ENCODE data around the gene IREB2.
"Not testable (repeated sequence)": the region's sequence is repeated elsewhere in the genome, so short reads cannot be mapped to it uniquely, and the experiment has no call there.

Gene IREB2

DNA sequence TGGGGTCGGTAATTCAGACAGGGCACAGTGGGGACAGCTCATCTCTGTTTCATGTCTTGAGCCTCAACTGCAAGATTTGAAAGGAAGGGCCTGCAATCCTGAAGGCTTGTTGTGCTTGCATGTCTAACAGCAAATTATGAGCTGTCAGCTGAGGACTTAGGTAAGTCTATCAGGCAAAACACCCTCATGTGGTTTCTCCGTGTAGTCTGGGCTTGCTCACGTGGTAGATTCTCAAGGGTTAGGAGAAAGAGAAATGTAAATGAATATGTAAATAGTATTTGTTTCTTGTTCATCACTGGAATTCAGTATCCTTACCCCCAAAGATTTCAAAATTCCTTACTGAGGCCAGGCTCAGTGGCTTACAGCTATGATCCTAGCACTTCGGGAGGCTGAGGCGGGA is 39.3 kb downstream of the IREB2 start:
- DNase-seq (ENCODE audit: low read depth in 2 of 2): no peak

DNA sequence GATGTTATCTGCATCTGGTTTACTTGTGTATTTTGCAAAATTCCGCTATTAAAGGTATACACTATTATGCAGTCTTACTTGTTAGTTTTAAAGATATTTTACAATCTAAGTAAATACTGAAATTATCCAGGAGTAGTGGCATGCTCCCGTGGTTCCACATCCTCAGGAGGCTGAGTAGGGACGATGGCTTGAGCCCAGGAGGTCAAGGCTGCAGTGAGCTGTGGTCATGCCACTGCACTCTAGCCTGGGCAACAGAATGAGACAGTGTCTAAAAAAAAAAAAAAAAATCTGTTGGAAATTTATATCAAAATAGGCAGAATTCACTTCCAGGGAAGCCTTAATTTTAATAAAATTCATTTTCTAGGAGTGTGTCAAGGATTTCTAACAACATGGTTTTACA is 41.6 kb downstream of the IREB2 start:
- DNase-seq (ENCODE audit: low read depth in 2 of 2): no peak

DNA sequence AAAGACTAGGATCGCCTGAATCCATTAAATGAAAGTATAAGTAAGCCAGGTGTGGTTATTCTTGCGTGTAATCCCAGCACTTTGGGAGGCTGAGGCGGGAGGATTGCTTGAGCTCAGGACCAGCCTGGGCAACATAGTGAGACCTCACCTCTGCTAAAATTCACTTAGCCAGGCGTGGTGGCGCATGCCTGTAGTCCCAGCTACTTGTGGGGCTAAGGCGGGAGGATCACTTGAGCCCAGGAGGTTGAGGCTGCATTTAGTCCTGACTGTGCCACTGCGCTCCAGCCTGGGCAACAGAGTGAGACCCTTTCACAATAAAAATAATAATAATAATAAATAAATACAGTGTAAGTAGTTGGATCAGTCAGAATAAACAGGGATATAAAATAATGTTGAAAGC is 43.9 kb downstream of the IREB2 start:
- no peak for DNase-seq (ENCODE audit: low read depth in 2 of 2)

DNA sequence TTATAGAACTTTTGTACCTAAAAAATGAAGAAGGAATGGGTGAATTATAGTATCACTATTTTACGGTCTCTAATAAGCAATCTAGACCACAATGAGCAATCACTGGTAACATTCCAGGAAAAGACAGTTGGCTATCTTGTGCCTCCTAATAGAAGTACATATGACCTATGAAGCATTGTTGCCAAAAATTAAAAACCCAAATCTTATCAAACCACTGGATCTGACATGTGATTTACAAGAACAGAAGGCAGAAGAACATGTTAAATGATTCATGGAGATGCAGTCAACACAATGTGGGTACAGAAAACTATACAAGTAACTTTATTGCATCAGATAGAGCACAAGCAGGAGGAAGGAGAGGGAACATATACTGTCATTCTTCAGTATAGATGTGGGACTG is 54.9 kb downstream of the IREB2 start:
- no peak for DNase-seq (ENCODE audit: low read depth in 2 of 2)

DNA sequence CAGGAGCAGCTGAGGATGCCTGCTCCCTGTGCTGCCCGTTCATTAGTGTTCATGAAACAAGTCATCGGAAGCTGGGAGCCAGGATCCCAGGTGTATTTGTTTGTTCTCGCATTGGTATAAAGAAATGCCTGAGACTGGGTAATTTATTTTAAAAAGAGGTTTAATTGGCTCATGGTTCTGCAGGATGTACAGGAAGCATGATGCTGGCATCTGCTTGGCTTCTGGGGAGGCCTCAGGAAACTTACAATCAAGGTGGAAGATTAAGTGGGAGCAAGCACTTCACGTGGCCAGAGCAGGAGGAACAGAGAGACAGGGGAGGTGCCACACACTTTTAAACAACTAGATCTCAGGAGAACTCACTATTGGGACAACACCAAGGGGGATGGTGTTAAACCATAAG is 63.8 kb downstream of the IREB2 start:
- no peak for DNase-seq (ENCODE audit: low read depth in 2 of 2)

DNA sequence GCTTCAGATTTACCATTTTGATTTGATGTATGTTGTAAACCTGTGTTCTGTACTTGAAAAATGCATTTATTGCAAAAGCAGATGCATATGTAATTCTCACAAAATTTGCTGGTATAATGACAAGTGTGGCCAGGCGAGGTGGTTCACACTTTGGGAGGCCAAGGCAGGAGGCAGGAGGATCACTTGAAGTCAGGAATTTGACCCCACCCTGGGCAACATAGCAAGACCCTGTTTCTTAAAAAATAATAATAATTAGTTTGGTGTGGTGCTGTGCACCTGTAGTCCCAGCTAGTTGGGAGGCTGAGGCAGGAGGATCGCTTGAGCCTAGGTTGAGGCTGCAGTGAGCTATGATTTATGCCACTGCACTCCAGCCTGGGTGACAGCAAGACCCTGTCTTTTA is 64.6 kb downstream of the IREB2 start:
- DNase-seq (ENCODE audit: low read depth in 2 of 2): no peak

DNA sequence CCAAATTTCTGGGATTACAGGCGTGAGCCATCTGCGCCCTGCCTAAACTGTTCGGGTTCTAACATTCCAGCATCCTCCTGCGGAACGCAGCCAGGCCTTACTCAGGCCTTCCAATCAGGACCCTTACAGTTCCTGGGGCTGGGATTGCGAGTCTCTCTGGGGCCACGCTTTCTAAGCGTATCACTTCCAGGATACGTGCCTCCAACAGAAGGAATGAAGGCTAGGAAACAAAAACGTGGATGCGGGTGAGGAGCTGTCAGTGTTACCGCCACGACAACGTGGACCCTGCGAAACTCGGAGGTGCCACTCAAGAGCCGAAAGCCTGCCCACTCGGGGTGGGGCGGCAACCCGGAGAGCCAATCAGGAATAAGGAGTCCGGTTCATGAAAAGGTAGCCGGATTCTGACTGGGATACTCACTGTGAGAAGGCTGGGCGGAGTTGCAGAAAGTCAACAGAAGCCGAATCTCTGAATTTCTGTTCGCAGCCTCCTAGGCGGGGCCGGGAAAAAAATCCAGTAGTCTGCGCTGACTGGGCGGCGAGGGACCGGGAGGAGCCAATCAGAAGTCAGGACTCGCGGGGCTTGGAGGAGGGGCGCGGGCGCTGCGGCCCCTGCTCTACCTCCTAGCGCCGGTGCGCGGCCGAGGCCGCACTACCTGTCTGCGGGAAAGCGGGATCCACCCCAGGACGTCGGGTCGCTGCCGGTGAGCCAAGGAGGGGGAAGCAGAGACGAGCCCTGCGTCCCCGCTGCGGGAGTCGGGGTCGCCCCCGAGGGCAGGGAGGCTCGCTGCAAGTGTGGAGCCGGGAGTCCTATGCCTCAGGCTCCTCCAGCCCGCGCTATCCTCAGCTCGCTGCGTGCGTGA is 69.2 kb downstream of the IREB2 start, which contains the start of gene HYKK:
Gene HYKK (plus strand): TSS at position 607 of the 860 bp plus-strand sequence. CDS start 5,512 bp downstream, outside the sequence.
- DNase-seq (ENCODE audit: low read depth in 2 of 2): peak; percentile 56 to 69

DNA sequence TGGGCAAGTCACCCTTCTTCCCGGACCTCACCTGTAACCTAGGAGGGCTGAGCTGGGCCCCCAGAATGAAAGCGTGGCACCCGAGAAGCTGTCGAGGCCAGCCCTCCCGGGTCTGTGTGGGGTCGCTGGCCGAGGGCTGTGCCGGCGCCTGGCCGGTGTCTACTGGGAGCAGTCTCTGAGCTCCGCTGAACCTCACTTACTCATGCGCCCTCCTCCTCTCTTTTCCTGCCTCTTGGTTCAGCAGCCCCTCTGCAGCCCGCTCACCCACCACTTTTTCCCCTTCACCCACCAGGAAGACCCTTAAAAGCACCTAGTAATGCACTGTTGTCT is 69.8 kb downstream of the IREB2 start:
- no peak for DNase-seq (ENCODE audit: low read depth in 2 of 2)

DNA sequence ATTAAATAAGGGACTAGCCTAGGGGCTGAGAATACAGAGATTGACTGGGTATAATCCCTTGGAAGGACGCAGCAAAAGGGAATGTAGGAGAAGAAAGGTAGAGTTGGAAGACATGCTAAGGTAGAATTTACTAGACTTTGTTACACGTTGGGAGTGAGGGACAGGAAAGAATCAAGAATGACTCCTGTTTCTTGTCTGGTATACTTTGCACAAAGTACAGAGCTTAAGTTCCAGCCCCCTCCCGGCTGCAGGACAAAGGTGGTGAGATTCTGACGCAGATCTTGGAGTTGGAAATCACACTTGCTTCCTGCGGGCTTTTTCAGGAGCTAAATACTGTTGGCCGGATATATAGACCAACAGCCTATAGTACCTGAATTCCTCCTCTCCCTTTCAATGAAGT is 70.3 kb downstream of the IREB2 start:
- no peak for DNase-seq (ENCODE audit: low read depth in 2 of 2)

DNA sequence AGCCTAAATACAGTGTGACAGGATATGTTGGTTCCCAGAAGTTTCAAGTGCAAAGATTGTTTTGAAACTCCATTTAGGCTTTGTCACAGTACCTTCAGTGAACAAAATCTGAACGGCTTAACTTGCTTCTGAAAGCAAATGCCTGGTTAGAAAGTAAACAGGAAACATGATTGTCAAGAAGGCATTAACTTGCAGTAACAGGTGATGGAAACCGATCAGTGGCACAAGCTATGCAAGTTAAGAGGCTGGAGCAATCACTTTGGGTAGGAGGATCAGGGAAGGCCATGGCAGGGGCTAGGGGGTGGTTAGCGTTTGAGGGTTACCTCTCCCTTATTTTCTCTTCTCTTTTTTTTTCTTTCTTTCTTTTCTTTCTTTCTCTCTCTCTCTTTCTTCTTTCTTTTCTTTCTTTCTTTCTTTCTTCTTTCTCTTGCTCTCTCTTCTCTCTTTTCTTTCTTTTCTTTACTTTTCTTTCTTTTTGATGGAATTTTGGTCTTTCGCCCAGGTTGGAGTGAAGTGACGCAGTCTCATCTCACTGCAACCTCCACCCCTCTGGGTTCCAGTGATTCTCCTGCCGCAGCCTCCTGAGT is 71.8 kb downstream of the IREB2 start:
- DNase-seq (ENCODE audit: low read depth in 2 of 2): no peak

DNA sequence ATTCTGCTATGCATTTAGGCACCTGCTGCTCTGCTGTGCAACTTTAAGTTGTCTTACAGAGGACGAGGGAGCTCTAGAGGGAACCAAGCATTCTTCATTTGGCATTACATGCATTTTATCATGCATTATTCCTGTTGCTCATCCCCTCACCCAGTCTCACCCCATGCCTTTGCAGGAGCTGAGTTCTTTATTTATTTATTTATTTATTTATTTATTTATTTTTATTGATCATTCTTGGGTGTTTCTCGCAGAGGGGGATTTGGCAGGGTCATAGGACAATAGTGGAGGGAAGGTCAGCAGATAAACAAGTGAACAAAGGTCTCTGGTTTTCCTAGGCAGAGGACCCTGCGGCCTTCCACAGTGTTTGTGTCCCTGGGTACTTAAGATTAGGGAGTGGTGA is 82.0 kb downstream of the IREB2 start:
- not testable (repeated sequence) for DNase-seq (ENCODE audit: low read depth in 2 of 2)

DNA sequence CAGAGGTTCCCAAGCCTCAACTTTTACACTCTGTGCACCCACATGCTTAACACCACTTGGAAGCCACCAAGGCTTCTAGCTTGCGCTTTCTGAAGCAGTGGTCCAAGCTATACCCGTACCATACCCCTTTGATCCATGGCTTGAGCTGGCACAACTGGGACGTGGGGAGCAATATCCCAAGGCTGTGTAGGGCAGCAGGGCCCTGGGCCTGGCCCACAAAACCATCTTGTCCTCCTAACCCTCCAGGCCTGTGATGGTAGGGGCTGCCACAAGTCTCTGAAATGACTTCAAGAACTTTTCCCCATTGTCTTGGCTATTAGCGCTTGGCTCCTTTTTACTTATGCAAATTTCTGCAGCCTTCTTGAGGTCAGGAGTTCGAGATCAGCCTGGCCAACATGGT is 86.2 kb downstream of the IREB2 start:
- no peak for DNase-seq (ENCODE audit: low read depth in 2 of 2)

DNA sequence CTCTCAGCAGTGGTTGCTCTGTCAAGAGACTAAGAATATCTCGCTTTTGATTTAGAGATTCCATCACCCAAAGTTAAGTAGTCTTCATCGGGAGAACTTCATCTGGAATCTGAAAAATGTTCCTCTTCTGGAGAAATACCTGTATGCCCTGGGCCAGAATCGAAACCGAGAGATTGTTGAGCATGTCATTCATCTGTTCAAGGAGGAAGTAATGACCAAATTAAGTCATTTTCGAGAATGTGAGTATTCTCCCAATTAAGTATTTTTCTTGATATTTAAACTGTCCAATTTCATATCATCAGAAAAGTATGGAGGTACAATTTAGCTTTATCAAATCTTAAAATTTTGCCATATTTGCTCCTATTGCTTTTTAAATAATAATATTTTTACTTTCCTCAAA is 89.3 kb downstream of the IREB2 start:
- DNase-seq (ENCODE audit: low read depth in 2 of 2): no peak

DNA sequence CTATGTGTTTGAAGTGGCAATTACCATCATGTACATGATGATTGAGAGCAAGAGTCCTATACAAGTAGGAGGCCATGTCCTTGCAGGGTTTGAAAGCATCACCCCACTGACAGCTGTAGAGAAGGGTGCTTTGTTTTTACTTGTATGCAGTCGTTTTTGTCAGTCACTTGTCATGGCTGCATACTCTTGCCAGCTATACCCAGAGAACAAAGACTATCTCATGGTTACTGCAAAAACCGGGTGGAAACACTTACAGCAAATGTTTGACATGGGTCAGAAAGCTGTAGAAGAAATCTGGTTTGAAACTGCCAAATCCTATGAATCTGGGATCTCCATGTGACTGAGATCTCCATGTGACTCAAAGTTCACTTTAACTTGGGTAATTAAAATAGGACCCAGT is 95.3 kb downstream of the IREB2 start:
- DNase-seq (ENCODE audit: low read depth in 2 of 2): no peak

DNA sequence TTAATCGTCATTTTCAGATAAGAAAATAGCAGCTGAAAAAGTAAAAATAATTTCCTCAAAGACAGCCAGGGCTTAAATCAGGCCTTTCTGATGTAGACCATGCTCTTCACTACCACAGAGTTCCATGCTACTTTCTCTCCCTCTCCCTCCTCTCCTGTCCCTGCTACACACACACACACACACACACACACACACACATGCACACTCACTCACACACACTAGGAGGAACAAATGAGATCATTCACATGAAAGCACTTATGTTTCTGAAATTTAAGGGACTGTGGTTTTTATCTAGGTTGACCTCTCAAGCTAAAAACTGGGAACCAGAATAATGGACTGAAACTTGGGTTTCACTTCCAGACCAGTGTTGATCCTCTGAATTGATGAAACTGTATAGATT is 98.1 kb downstream of the IREB2 start:
- DNase-seq (ENCODE audit: low read depth in 2 of 2): no peak

DNA sequence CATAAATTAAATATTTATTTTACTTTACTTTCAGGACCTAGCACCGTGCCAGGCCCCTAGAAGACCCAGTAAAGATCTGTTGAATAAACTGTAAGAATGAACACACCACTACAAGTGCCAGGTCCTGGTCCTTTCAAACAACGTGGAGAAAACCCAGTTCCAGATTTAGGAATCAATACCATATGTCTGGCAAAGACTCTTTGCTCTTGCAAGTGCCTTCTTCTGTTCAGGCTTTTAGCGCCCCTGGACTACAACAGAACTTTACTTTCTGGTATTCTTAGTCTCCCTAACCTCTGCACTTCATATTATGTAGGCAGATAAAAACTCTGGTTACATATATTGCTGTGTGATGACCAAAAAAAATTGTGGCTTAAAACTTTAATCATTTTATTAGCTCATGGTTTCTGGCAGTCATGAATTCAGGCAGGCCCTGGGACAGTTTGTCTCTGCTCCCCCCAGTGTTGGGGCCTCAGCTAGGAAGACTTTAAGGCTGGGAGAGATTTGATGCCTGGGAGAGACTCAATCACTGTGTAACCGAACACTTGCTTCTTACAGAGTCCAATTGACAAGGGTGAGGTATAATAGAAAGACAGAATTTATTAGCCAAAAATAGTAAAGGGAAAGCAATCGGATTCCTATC is 99.4 kb downstream of the IREB2 start:
- DNase-seq (ENCODE audit: low read depth in 2 of 2): no peak

DNA sequence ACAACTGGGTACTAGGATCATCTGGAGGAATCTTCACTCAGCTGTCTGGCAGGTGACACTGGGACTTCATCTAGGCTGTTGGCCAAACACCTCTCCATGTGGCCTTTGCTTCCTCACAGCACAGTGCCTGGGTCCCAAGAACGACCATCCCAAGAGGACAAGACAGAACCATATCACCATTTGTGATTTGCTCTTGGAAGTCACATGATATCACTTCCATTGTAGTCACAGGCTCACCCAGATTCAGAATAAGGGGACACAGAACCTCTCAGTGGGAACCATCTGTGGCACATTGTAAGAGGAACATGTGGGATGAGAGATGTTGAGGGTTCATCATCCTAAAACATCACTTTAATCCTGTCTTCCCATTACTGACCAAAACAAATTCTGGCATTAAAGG is 100.3 kb downstream of the IREB2 start:
- no peak for DNase-seq (ENCODE audit: low read depth in 2 of 2)

DNA sequence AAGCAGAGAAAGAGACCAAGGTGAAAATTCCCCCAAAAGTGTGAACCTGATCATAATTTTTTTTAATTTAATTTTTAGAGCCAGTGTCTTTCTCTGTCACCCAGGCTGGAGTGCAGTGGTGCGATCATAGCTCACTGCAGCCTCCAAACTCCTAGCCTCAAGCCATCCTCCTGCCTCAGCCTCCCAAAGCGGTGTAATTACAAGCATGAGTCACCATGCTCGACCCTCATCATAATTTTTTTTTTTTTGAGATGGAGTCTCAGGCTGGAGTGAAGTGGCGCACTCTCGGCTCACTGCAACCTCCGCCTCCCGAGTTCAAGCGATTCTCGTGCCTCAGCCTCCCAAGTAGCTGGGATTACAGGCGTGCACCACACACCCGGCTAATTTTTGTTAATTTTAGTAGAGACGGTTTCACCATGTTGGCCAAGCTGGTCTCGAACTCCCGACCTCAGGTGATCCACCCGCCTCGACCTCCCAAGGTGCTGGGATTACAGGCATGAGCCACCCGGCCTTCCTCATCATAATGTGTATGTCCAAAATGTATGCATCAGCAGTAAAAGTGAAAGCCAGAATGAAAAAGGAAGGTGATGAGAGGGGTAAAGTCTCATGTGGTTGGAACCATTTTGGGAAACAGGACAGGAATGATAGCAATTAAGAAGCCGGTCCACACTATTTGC is 101.6 kb downstream of the IREB2 start:
- DNase-seq (ENCODE audit: low read depth in 2 of 2): not testable (repeated sequence)

DNA sequence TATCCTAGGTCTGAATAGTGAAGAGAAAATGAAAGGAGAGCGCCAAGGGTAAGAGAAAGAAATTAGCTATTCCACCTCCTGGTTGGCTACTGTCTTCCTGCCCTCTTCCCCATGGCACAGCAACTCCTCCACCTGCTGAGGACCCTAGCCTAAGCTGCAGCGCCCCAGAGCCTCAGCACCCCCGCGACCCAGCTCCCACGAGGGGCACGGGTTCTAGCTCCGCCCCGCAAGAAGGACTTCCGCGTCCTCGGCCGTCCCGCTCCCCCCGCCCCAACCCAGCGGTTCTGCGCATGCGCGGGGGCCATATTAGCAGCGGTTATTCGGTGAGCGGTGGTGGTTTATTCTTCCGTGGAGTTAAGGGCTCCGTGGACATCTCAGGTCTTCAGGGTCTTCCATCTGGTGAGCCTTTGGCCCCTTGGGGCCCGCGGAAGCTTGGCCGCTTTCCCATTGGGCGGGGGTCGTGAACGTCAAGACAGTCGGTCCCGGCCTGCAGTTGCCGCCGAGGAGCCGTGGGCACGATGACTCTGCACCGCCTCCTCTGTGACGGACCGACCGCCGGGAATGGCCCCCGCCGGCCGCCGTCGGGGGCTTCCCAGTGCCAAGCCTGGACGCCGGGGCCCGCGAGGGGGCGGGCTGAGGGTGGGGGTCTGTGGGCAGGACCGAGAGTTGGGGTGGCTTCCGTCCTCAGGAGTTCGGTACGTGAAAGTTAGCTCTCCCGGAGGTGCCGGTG is 102.3 kb downstream of the IREB2 start, which contains the start of gene PSMA4:
Gene PSMA4 (plus strand): TSS at position 304 of the 730 bp plus-strand sequence. CDS start 1,484 bp downstream, outside the sequence.
- DNase-seq (ENCODE audit: low read depth in 2 of 2): peak; percentile 92

DNA sequence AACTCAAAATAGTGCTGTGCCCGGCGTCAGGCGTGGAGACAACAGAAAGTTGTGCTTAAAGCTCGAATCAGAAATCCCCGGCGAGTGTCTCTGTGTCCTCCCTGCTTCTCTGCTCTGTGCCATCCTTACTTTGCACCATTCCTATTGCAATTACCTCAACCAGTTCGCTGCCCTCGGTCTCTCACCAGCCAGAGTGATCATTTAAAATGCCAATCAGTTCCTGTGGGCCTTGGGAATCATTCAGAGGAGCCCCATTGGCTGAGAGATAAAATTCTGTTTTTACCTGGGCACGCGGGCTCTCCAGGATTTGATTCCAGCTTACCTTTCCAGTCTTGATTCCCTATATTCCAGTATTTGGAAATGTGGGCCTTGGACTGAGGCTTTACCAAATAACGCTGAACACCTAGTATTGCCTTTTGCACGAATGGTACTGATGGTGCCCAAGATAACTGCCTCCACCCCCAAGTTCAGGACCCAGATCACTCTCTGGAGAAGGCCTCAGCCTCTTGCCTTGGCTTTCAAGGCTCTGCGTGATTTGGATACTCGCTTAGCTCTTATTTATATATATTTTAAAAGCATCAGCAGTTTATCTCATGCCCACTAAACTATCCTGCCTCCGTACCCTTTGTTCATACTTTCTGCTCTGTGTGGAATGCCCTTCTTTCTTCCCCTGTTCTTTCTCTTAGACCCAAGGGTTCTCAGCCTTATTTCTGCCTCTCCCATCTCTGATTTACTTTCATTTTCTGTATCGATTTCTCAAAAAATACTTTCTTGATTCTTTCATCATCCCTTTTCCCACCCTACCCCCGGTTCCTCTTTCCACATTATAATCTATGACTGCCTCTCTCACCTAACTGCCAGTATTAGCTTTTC is 103.1 kb downstream of the IREB2 start:
- no peak for DNase-seq (ENCODE audit: low read depth in 2 of 2)

DNA sequence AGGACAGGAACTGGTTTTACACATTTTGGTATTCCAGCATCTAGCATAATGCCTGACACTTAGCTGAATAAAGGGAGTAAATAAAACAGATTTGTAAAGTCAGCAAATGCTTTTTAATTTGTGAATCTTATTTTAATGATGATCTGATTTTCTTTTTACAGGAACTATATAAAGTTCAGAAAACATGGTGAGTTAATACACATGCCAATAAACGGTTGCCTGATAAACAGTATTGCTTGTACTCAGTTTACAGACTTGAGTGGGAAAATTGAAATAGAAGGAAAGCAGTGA is 103.7 kb downstream of the IREB2 start:
- no peak for DNase-seq (ENCODE audit: low read depth in 2 of 2)
